Endothelial cell of umbilical vein (primary cell): ENCODE data around the gene PGF. TPM values are rescaled to one million over a fixed set of nuclear protein-coding genes. Genes with fewer than 3 reads are reported as not detected.
A peak's percentile ranks its signal among the peaks of the same experiment; 100 is the strongest.

Experiments used
- BruUV-seq: library from RNA; stranded (reverse); fragments of 400-500 nt; replicated peaks from 2 replicates; lab custom pipeline; 2021; lab: Mats Ljungman, UMichigan
- CTCF ChIA-PET: fragments of 300-600, 350-600 bp; sonication (Branson Sonifier 250); formaldehyde crosslinking; loops from one replicate; lab custom pipeline; 2021; ENCODE audit warnings: antibody characterized with exemption, inconsistent platforms; lab: Charles Lee
- POLR2A ChIA-PET: fragments of 300-600, 350-600 bp; sonication (Branson Sonifier 250); formaldehyde crosslinking; loops from one replicate; lab custom pipeline; 2021; ENCODE audit warnings: antibody characterized with exemption, inconsistent platforms; lab: Charles Lee
- DNase-seq: peaks from one replicate; pipeline ENCODE4 v3.0.0-alpha.2; 2011; ENCODE audit warnings: low read depth, low spot score
- FAIRE-seq: peaks from 2 replicates; lab custom pipeline; 2011; peaks lifted over from hg19 to GRCh38; lab: Jason Lieb, UNC
- H2AFZ ChIP-seq: 2 replicates; pipeline ENCODE4 v1.6.0; 2012; ENCODE audit warnings: low read depth, low read length, control low read depth, inconsistent platforms
- H3K27ac ChIP-seq: 2 replicates; pipeline ENCODE4 v1.5.1; 2011; ENCODE audit warnings: low read depth, mild to moderate bottlenecking, control low read depth, low read length, moderate library complexity; ENCODE audit not compliant: insufficient read depth
- H3K27me3 ChIP-seq, 2 experiments: 2 replicates each; pipeline versions ENCODE4 v1.6.0 to v1.6.1; 2011; ENCODE audit warnings: low read length in 2 of 2, mixed read lengths in 1 of 2; ENCODE audit not compliant: control insufficient read depth in 2 of 2, insufficient read depth in 2 of 2
- H3K36me3 ChIP-seq, 2 experiments: 2 replicates in 1 of 2; 3 replicates in 1 of 2; pipeline ENCODE4 v1.5.1; 2011; ENCODE audit warnings: low read length in 2 of 2, mild to moderate bottlenecking in 1 of 2, moderate library complexity in 1 of 2; ENCODE audit not compliant: control insufficient read depth in 2 of 2, insufficient read depth in 2 of 2; ENCODE audit errors: extremely low read depth in 1 of 2
- H3K4me1 ChIP-seq: 3 replicates; pipeline ENCODE4 v1.5.1; 2011; ENCODE audit warnings: mild to moderate bottlenecking, low read length; ENCODE audit not compliant: control insufficient read depth, insufficient read depth; ENCODE audit errors: extremely low read depth
- H3K4me2 ChIP-seq: 2 replicates; pipeline ENCODE4 v1.6.1; 2011; ENCODE audit warnings: low read length, control low read depth, mixed read lengths; ENCODE audit not compliant: insufficient read depth
- H3K4me3 ChIP-seq, 3 experiments: fragments of 200-600 bp in 1 of 3; sonication (generic), shearing (Covaris generic) in 1 of 3; replicated peaks in 1 of 3; 2 replicates each; pipeline ENCODE4 v1.5.1; 2011 to 2016; ENCODE audit warnings: control low read depth in 3 of 3, low read length in 3 of 3, mild to moderate bottlenecking in 2 of 3, inconsistent platforms in 1 of 3, low read depth in 1 of 3, moderate library complexity in 1 of 3; ENCODE audit not compliant: insufficient read depth in 1 of 3
- H3K79me2 ChIP-seq: 2 replicates; pipeline ENCODE4 v1.6.0; 2012; ENCODE audit warnings: low read length, inconsistent platforms; ENCODE audit not compliant: control insufficient read depth, insufficient read depth
- H3K9ac ChIP-seq: replicated peaks from 2 replicates; pipeline ENCODE3; 2011; ENCODE audit warnings: low read length, control low read depth; ENCODE audit not compliant: insufficient read depth; ENCODE audit errors: extremely low read depth
- H3K9me1 ChIP-seq: replicated peaks from 3 replicates; pipeline ENCODE4 v1.6.0; 2011; ENCODE audit warnings: mild to moderate bottlenecking, low read length; ENCODE audit not compliant: control insufficient read depth, insufficient read depth; ENCODE audit errors: extremely low read depth
- H3K9me3 ChIP-seq: replicated peaks from 2 replicates; pipeline ENCODE4 v1.5.1; 2012; ENCODE audit warnings: low read length, inconsistent platforms; ENCODE audit not compliant: control insufficient read depth, insufficient read depth
- H4K20me1 ChIP-seq: replicated peaks from 2 replicates; pipeline ENCODE3; 2011; ENCODE audit warnings: mild to moderate bottlenecking, low read length; ENCODE audit not compliant: control insufficient read depth, insufficient read depth; ENCODE audit errors: extremely low read depth
- FOS ChIP-seq: IDR thresholded peaks from 2 replicates; pipeline ENCODE4 v1.6.1; 2011; ENCODE audit warnings: mild to moderate bottlenecking, low read length, moderate library complexity, borderline replicate concordance; ENCODE audit not compliant: insufficient read depth
- MYC ChIP-seq: IDR thresholded peaks from one replicate; pipeline ENCODE4 v1.6.1; 2011; ENCODE audit warnings: mild to moderate bottlenecking, low read depth, low read length
- POLR2AphosphoS5 ChIP-seq: IDR thresholded peaks from 2 replicates; pipeline ENCODE4 v1.6.1; 2012; ENCODE audit warnings: low read depth, mild to moderate bottlenecking, control low read depth, low read length, moderate library complexity; ENCODE audit not compliant: insufficient read depth
- dilution Hi-C: fragments of 300-500 bp; cut with MboI; formaldehyde crosslinking; loops from one replicate; pipeline ENCODE4 v1.15.0; 2019; ENCODE audit warnings: low sequenced_read_pairs; ENCODE audit not compliant: extremely low pct_ligation_motif_present
- intact Hi-C: fragments of 100-400 bp; cut with micrococcal nuclease; formaldehyde crosslinking; loops from one replicate; pipeline ENCODE4 v1.10.0; 2022
- polyA plus RNA-seq, 4 experiments: library from polyadenylated mRNA; depleted of rRNA in 3 of 4; stranded (reverse) in 3 of 4; unstranded in 1 of 4; fragments of >200 nt; gene quantifications; 2 replicates each; pipeline versions ENCODE4 v1.2.1 to v1.2.3, GENCODE V29; 2011 to 2012; ENCODE audit warnings: missing spikeins in 1 of 4
- total RNA-seq: library from RNA; stranded (reverse); gene quantifications from 2 replicates; pipeline ENCODE4 v1.2.3, GENCODE V29; 2021
- TF ChIP-seq, protein P1 (sequence below): IDR thresholded peaks from 2 replicates; pipeline ENCODE4 v1.6.1; 2011; ENCODE audit not compliant: insufficient read depth, insufficient read length
- TF ChIP-seq, protein P2 (sequence below), 2 donors: IDR thresholded peaks; 1 replicate in 1 of 2; 2 replicates in 1 of 2; pipeline ENCODE4 v1.5.1; 2011; ENCODE audit warnings: low read length in 2 of 2, mild to moderate bottlenecking in 2 of 2, moderate library complexity in 2 of 2, control low read depth in 1 of 2, inconsistent platforms in 1 of 2, low read depth in 1 of 2; ENCODE audit not compliant: insufficient read depth in 1 of 2; ENCODE audit errors: extremely low read depth in 1 of 2

PGF gene
- total and polyA plus RNA-seq, 2 donors (not counting 3 experiments of a cell fraction or from before 2014, with no cell fraction given) = 89.0 to 206 TPM

GRCh38 chr14:74905595-74906142, 49.7 kb downstream of the PGF start:
- dilution Hi-C loops (no loop called here), intact Hi-C loops (loop anchor here (1.0 to 5.0 kb wide), 3 partner anchors 24 to 298 kb away; partner anchors contain the start of gene DLST)
- Histone ChIP-seq H3K9me1 (no peaks in the 10 kb centered on the region), H3K9me3 (no peaks in the 10 kb centered on the region), H3K4me2 (no peak overlapping the region), H2AFZ (no peak overlapping the region), H3K4me1 (peaks cover 5% of the 10 kb centered on the region), H3K79me2 (no peaks in the 10 kb centered on the region), H3K27me3 (no peaks in the 10 kb centered on the region), H3K36me3 (peaks cover 5 to 20% of the 10 kb centered on the region in 2 experiments), H4K20me1 (no peaks in the 10 kb centered on the region), H3K27ac (no peak overlapping the region), H3K4me3 (no peak overlapping the region), H3K9ac (no peak overlapping the region)
- BruUV-seq = no TSS peak
- CTCF ChIA-PET = interaction anchor here (0.5 to 7.0 kb wide), 47 partner anchors 8 to 582 kb away, joined by 3 to 468 read pairs (median 4); partner anchors contain the start of genes ACYP1, DLST, LTBP2 and RPS6KL1
- DNase-seq (peak; percentile 52), FAIRE-seq (peak; percentile 94)
- TF ChIP-seq MYC = peak; percentile 70
- TF ChIP-seq FOS = no peak
- TF ChIP-seq, protein P1, sequence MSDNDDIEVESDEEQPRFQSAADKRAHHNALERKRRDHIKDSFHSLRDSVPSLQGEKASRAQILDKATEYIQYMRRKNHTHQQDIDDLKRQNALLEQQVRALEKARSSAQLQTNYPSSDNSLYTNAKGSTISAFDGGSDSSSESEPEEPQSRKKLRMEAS = peak; percentile 91
- TF ChIP-seq POLR2AphosphoS5 = peak; percentile 29
- TF ChIP-seq, protein P2, sequence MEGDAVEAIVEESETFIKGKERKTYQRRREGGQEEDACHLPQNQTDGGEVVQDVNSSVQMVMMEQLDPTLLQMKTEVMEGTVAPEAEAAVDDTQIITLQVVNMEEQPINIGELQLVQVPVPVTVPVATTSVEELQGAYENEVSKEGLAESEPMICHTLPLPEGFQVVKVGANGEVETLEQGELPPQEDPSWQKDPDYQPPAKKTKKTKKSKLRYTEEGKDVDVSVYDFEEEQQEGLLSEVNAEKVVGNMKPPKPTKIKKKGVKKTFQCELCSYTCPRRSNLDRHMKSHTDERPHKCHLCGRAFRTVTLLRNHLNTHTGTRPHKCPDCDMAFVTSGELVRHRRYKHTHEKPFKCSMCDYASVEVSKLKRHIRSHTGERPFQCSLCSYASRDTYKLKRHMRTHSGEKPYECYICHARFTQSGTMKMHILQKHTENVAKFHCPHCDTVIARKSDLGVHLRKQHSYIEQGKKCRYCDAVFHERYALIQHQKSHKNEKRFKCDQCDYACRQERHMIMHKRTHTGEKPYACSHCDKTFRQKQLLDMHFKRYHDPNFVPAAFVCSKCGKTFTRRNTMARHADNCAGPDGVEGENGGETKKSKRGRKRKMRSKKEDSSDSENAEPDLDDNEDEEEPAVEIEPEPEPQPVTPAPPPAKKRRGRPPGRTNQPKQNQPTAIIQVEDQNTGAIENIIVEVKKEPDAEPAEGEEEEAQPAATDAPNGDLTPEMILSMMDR (IDR thresholded peaks at IDR 0.05; ENCODE audit: extremely low read depth in 1 of 2, insufficient read depth in 1 of 2, low read depth in 1 of 2, low read length in 2 of 2) = peak; percentile 94 to 95
- POLR2A ChIA-PET = interaction anchor here (0.6 to 1.5 kb wide), 2 partner anchors 27 to 45 kb away, joined by 6 read pairs; no protein-coding TSS in a partner anchor
